Small intestine (tissue), 7 donors: ENCODE results near the gene DET1. TPM values are rescaled to one million over a fixed set of nuclear protein-coding genes. Genes with fewer than 3 reads are reported as not detected.
A peak's percentile ranks its signal among the peaks of the same experiment; 100 is the strongest.

Experiments used
- DNase-seq, 2 donors: peaks; one replicate each; pipeline versions ENCODE4 v3.0.0 to v3.0.0-alpha.2; 2013
- FAIRE-seq: peaks from 2 replicates; lab custom pipeline; 2012; peaks lifted over from hg19 to GRCh38; lab: Jason Lieb, UNC
- H3K27ac ChIP-seq, 3 donors: one replicate each; pipeline ENCODE4 v1.5.1; 2013; ENCODE audit warnings: low read length in 2 of 3, mild to moderate bottlenecking in 2 of 3, control low read depth in 1 of 3, inconsistent platforms in 1 of 3, low read depth in 1 of 3, moderate library complexity in 1 of 3
- H3K27me3 ChIP-seq, 3 donors: one replicate each; pipeline ENCODE4 v1.6.1; 2013; ENCODE audit warnings: low read length in 3 of 3, inconsistent platforms in 1 of 3; ENCODE audit not compliant: control insufficient read depth in 3 of 3, insufficient read depth in 3 of 3
- H3K36me3 ChIP-seq, 3 donors: one replicate each; pipeline ENCODE4 v1.6.1; 2013; ENCODE audit warnings: low read length in 3 of 3, inconsistent platforms in 1 of 3, low read depth in 1 of 3, mild to moderate bottlenecking in 1 of 3, moderate library complexity in 1 of 3; ENCODE audit not compliant: control insufficient read depth in 3 of 3, insufficient read depth in 2 of 3
- H3K4me1 ChIP-seq, 3 donors: one replicate each; pipeline ENCODE4 v1.6.1; 2013; ENCODE audit warnings: low read length in 2 of 3, inconsistent platforms in 1 of 3, low read depth in 1 of 3, mild to moderate bottlenecking in 1 of 3, moderate library complexity in 1 of 3; ENCODE audit not compliant: control insufficient read depth in 3 of 3, insufficient read depth in 2 of 3
- H3K4me3 ChIP-seq, 3 donors: one replicate each; pipeline ENCODE4 v1.5.1; 2013; ENCODE audit warnings: low read length in 3 of 3, control low read depth in 1 of 3, inconsistent platforms in 1 of 3, low read depth in 1 of 3, mild to moderate bottlenecking in 1 of 3, moderate library complexity in 1 of 3
- H3K9me3 ChIP-seq, 2 donors: one replicate each; pipeline ENCODE4 v1.6.1; 2013; ENCODE audit warnings: low read depth in 1 of 2, low read length in 1 of 2; ENCODE audit not compliant: control insufficient read depth in 2 of 2, insufficient read depth in 1 of 2
- WGBS, 3 donors: extraction: QIAGEN DNeasy Blood & Tissue Kit; methylation state at CpG; one replicate each; pipeline ENCODE4 v1.1.7; 2013; 5-methylcytosine and 5-hydroxymethylcytosine counted together
- polyA plus RNA-seq, 4 donors: library from polyadenylated mRNA; stranded (reverse) in 3 of 4; unstranded in 1 of 4; fragments of 200-250 nt in 3 of 4; fragments of 120-200 nt in 1 of 4; gene quantifications; one replicate each; pipeline versions ENCODE4 v1.2.1 to v1.2.3, GENCODE V29; 2013
- donor health status: healthy with polysubstance abuse.
- donor health status: control.
- donor health status: control.
- donor health status: Bipolar disorder and iron deficiency.
- donor health status: healthy.

Gene DET1
- polyA plus RNA-seq, 4 donors = 1.1 to 14.0 (median 3.5) TPM

DNA sequence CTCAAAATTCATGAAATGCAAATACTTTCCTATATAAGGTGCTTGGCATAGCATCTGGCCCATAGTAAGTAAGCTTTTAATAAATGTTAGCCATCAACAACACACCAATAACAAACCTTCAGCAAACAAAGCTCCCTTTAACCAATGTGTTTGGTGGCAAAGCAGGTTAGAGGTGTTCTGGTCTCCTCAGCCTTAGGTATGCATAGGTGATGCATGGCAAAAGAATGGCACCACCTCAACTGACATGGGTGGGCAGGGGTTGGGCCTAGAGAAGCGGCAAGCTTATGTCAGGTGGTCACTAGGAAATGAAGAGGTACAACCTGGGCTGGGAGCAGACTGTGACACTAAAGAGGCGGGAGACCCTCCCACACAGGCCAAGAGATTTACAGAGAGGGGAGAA lies 40.8 kb downstream of the DET1 start:
- Histone ChIP-seq H3K4me1 (no peaks in the 10 kb centered on the region), H3K27ac (no peak overlapping the region), H3K4me3 (no peak overlapping the region), H3K36me3 (peaks cover 0 to 10% (median 2%) of the 10 kb centered on the region in 3 donors), H3K27me3 (no peaks in the 10 kb centered on the region), H3K9me3 (no peaks in the 10 kb centered on the region)
- DNase-seq = no peak
- WGBS, 3 donors = 97 to 100% (median 97%) methylated on average over 2 of the region's 2 CpGs
- no peak for FAIRE-seq

DNA sequence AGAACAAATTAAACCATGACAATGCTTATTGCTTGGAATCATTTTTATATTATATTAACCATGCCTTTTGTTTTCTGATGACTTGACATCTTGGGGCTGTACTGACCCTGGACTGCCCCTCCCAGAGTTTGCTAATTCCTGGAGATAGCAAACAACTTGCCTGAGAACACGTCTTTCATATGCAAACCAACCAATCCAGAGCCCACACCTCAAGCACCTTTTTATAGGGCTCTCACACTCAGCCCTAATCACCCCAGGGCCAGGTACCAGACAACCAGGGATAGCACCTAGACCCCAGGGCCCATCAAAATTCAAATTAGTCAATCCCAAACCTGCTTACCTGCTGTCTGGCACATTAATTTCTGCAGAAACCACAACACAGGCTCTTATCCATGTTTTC lies 42.0 kb downstream of the DET1 start:
- H3K9me3 ChIP-seq = no peaks in the 10 kb centered on the region
- WGBS, 3 donors = 82 to 100% (median 89%) methylated on average over 1 of the region's 1 CpG
- no peak for FAIRE-seq

DNA sequence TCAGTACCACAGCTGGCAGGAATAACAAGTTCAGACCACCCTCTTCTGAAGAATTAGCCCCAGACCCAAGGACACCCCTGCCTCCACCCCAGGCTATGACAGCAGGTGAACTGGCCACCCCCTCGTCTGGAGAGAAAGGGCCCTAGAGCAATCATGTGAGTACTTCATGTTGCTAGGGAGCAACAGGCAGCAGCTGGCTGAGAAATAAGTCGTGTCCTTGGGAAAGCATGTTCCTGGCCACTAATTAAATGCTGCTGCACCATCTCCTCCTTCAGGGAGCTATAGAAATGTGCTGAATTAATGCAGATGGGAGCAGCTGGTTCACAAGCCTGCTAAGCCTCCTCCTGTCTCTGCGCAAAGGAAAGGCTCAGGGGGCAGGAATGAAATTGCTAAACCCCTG lies 47.5 kb downstream of the DET1 start:
- DNase-seq (no peak), FAIRE-seq (no peak)
- Histone ChIP-seq H3K27me3 (no peaks in the 10 kb centered on the region), H3K27ac (no peak overlapping the region), H3K9me3 (no peaks in the 10 kb centered on the region), H3K4me1 (no peaks in the 10 kb centered on the region), H3K36me3 (peaks cover 0 to 29% (median 2%) of the 10 kb centered on the region in 3 donors), H3K4me3 (no peak overlapping the region)
- WGBS, 3 donors = 70 to 73% (median 70%) methylated on average over 3 of the region's 3 CpGs

More for the DNA sequence above, 42.0 kb downstream of the DET1 start:
- no peak overlapping the region for H3K4me3 ChIP-seq
- H3K27me3 ChIP-seq = no peaks in the 10 kb centered on the region
- DNase-seq = no peak
- H3K27ac ChIP-seq = no peak overlapping the region
- H3K4me1 ChIP-seq = no peaks in the 10 kb centered on the region
- H3K36me3 ChIP-seq = peaks cover 0 to 6% (median 2%) of the 10 kb centered on the region in 3 donors

DNA sequence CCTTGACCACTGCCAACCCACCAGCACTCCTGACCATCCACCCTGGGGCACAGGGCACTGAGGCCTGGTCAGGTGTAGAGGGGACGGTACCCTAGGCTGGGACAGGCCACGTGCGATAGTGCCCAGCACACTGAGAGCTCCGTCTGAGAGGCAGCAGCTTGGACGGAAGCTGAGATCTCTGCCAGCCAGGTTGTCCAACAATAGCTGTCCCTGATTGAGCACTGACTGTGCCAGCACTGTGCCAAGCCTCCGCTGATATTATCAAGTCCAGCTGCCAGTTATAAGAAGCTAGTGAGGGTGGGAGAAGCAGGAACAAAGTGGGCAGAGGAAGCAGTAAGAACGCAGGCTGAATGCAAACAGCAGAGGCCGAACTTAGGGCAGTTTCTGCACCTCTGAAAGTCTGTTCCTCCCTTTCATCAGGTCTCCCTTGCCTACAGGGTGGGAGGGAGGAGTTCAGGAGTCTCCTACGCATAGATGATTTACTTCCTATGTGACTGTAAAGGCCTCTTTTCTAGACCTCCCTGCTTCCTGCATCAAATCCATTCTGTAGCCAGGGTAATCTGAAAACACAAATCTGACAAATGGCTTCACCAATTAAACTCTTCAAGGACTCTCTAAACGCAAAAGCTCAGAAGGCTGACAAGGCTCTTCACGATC lies 49.2 kb downstream of the DET1 start:
- Histone ChIP-seq H3K27ac (no peak overlapping the region), H3K4me3 (no peak overlapping the region), H3K4me1 (no peaks in the 10 kb centered on the region), H3K36me3 (peaks cover 0 to 26% (median 0%) of the 10 kb centered on the region in 3 donors), H3K9me3 (no peaks in the 10 kb centered on the region), H3K27me3 (no peaks in the 10 kb centered on the region)
- DNase-seq (no peak), FAIRE-seq (no peak)
- WGBS, 3 donors = 91 to 96% (median 91%) methylated on average over 11 of the region's 11 CpGs

DNA sequence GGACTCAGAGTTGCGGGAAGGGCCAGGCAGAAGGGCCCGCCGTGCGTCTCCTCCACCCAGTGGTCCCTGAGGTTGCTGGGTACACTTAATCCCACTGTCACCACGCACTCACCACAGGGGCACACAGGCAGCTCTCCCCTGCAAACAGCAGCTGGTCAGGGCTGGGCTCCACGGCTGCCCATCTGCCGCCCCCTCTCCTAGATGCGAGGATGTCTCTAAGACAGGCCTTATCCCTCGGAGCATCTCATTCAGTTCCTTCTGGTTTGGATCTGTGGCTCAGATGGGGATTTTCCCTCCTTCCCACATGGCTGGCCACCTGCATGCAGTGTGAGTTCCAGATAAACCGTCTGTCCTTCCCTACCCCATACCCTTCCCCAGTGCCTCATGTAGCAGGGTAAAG lies 52.6 kb downstream of the DET1 start:
- 85 to 91% (median 86%) methylated on average over 10 of the region's 10 CpGs for WGBS, 3 donors

DNA sequence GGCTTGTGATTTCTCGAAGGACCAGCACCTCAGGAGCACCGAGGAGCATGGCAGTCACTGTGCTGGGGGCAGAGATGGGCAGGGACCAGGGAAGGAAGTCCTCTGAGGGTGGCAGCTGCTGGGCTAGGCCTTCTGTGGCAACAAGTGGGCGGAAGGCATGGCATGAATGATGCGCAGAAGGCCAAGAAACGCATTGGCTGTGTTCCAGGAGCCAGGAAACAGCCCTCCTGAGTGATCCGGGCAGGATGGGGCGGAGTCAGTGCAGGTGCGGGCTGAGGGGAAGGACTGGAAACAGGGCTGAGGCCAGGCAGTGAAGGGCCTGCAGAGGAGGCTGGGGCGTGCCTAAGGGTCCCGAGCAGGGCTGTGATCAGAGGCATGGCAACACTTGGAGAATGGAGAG lies 55.3 kb downstream of the DET1 start:
- Histone ChIP-seq H3K27ac (no peak overlapping the region), H3K9me3 (no peaks in the 10 kb centered on the region), H3K27me3 (no peaks in the 10 kb centered on the region), H3K4me3 (no peak overlapping the region), H3K4me1 (no peaks in the 10 kb centered on the region), H3K36me3 (peaks cover 0 to 9% (median 0%) of the 10 kb centered on the region in 3 donors)
- DNase-seq (peak in 1 of 2 donors; percentile 25), FAIRE-seq (no peak)
- 50 to 65% (median 54%) methylated on average over 10 of the region's 10 CpGs for WGBS, 3 donors

More for the DNA sequence above, 52.6 kb downstream of the DET1 start:
- FAIRE-seq (no peak), DNase-seq (no peak)
- no peak overlapping the region for H3K4me3 ChIP-seq
- H3K4me1 ChIP-seq = no peaks in the 10 kb centered on the region
- no peaks in the 10 kb centered on the region for H3K27me3 ChIP-seq
- H3K27ac ChIP-seq = no peak overlapping the region
- peaks cover 0 to 23% (median 0%) of the 10 kb centered on the region in 3 donors for H3K36me3 ChIP-seq
- no peaks in the 10 kb centered on the region for H3K9me3 ChIP-seq

DNA sequence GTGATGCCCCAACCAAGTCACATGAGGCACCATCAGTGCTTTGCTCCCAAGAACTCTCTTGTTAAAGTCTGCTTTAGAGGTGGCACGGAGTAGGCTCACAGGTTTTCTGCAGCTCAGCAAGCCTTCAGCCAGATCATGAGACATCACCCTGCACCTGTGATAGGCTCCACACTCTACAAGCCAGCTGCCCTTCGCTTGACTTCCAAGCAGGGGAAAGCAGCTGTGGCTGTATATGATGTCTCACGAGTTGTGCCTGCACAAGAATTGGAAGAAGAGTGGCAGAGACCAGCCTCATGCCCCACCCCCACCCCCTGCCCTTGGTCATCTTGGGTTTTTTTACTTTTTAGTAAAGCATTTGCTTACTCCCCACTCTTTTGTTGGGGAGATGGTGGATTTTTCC lies 56.4 kb downstream of the DET1 start:
- FAIRE-seq (no peak), DNase-seq (no peak)
- Histone ChIP-seq H3K9me3 (no peaks in the 10 kb centered on the region), H3K4me3 (no peak overlapping the region), H3K27ac (no peak overlapping the region), H3K27me3 (no peaks in the 10 kb centered on the region), H3K4me1 (no peaks in the 10 kb centered on the region), H3K36me3 (peaks cover 0 to 1% (median 0%) of the 10 kb centered on the region in 3 donors)
- WGBS, 3 donors = 88 to 91% (median 89%) methylated on average over 3 of the region's 3 CpGs

DNA sequence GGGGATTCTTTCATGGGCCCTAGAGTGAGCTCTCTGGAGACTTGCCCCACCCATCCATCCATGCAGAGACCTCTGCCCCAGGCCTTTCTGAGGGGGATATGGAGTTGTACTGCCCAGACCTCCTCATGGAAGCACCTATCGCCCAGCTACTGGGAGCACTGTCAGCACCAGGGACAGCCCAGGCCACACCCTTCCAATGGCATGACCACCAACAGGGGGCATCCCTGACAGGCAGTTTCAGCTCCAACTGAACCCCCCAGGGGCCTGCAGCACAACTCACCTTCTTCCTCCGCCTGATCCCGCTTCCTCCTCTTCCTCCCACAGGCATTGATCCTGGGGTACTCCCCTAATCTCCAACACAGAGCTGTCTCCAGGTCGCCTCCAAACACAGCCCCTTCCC lies 57.2 kb downstream of the DET1 start:
- H3K4me3 ChIP-seq = no peak overlapping the region
- H3K9me3 ChIP-seq = no peaks in the 10 kb centered on the region
- DNase-seq = no peak
- no peak overlapping the region for H3K27ac ChIP-seq
- WGBS, 3 donors = 80 to 97% (median 88%) methylated on average over 4 of the region's 4 CpGs
- FAIRE-seq = no peak
- no peaks in the 10 kb centered on the region for H3K27me3 ChIP-seq
- H3K36me3 ChIP-seq = no peaks in the 10 kb centered on the region
- no peaks in the 10 kb centered on the region for H3K4me1 ChIP-seq
